GM18951 (cell line): Measurements from ENCODE around the gene TFAP2A.
A peak's percentile ranks its signal among the peaks of the same experiment; 100 is the strongest.

Source experiments
- POLR2A ChIP-seq: IDR thresholded peaks from 4 replicates; pipeline ENCODE4 v1.6.1; 2011; ENCODE audit warnings: mild to moderate bottlenecking; ENCODE audit not compliant: insufficient read length, insufficient read depth; ENCODE audit errors: extremely low read depth
- in situ Hi-C: fragments of 300-500 bp; cut with MboI; formaldehyde crosslinking; loops from one replicate; pipeline ENCODE4 v1.12.0; 2022; ENCODE audit warnings: low sequenced_read_pairs, mixed read lengths, inconsistent platforms; ENCODE audit not compliant: unreplicated experiment

TFAP2A gene

DNA sequence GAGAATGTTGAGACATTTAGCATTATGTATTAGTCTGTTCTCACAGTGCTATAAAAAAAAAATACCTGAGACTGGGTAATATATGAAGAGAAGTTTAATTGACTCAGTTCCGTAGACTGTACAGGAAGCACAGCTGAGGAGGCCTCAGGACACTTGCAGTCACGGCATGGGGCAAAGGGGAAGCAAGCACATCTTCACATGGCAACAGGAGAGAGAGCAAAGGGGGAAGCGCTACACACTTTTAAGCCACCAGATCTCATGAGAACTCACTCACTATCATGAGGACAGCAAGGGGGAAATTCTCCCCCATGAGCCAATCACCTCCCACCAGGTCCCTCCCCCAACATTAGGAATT lies 26.8 kb upstream of the TFAP2A start:
- TF ChIP-seq POLR2A: no peak
- in situ Hi-C loops: loop anchor here (25.0 kb wide), 3 partner anchors 404 to 1454 kb away; no protein-coding TSS in a partner anchor

DNA sequence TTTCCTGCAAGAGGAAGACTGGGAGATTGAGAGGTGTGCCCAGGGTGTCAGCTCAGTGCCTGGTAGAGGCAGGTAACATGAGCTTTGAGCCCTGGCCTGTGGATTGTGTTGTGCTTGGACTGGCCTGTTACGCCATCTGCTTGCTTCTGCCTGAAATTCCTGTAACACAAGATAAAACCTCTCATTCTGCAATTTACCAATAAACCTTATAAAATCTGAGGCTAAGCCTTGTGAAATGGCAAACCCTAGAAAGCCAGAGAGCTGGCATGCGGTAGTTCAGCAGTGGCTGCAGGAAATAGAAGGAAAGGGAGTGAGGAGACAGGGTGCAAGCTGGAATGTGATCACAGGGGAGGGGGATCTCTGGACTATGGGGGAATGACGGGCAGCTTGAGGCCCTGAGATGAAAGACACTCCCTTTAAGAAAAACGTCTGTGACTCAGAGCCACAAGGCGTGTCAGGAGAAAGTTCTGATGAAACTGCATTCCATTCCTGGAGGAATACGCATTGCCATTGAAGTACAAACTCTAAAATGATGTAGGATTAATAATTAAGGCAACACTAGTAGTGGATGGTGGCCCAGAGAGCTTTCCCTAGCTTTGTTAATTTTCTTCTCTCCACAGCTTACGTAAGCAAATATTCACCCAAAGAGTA lies 26.3 kb upstream of the TFAP2A start:
- TF ChIP-seq POLR2A: no peak
- in situ Hi-C loops: loop anchor here (25.0 kb wide), 3 partner anchors 404 to 1454 kb away; no protein-coding TSS in a partner anchor

DNA sequence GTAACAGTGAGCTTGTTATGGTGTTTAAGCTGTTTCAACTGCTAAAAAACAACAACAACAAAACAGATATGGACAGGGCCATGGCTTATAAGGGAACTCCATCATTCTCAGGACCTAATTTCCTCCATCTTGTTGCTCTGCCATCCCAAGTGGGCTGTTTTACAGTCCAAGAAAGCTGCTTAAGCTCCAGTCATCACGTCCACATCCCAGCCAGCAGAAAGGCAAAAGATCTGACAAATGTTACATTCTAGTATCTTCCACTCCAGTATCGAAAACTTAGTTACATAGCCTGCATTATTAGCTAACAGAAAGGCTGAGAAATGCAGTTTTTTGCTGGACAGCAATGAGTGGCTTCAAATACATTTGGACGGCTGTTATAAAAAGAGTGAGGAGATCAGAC lies 23.0 kb upstream of the TFAP2A start:
- in situ Hi-C loops: loop anchor here (25.0 kb wide), 3 partner anchors 401 to 1451 kb away; no protein-coding TSS in a partner anchor
- TF ChIP-seq POLR2A: no peak

DNA sequence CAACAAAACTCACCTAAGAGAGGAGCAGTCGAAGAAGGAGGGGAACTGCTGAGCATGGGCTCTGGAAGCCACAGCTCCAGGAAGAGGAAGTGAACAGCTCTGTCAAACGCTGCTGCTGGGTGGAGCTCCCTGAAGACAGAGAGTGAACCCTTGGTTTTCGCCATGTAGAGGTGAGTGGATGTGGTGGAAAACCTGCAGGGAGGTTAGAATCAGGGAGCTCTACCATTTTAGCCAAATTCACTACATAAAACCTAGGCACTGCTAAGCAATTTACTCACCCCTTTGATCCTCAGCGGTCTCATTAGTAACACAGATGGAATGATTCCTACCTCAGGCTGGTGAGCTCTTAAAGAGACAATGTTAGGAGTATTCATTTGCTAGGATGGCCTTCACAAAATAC lies 19.4 kb upstream of the TFAP2A start:
- no peak for TF ChIP-seq POLR2A
- in situ Hi-C loops: loop anchor here (25.0 kb wide), 3 partner anchors 397 to 1447 kb away; no protein-coding TSS in a partner anchor

DNA sequence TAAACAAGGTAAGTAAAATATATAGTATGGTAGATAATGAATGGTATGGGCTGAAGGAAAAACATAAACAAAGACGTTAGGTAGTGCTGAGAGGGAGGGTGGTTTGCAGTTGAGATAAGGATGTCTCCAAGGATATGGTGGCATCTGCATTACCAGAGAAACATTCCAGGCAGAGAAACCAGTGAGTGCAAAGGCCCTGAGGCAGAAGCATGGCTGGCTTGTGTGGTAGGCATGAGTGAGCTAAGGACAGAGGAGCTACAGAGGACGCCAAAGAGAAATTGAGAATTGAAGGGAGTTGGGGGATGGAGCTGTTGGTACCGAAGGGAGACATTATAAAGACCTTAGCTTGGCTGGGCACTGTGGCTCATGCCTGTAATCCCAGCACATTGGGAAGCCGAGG lies 18.4 kb upstream of the TFAP2A start:
- in situ Hi-C loops: loop anchor here (25.0 kb wide), 3 partner anchors 396 to 1446 kb away; no protein-coding TSS in a partner anchor
- no peak for TF ChIP-seq POLR2A

DNA sequence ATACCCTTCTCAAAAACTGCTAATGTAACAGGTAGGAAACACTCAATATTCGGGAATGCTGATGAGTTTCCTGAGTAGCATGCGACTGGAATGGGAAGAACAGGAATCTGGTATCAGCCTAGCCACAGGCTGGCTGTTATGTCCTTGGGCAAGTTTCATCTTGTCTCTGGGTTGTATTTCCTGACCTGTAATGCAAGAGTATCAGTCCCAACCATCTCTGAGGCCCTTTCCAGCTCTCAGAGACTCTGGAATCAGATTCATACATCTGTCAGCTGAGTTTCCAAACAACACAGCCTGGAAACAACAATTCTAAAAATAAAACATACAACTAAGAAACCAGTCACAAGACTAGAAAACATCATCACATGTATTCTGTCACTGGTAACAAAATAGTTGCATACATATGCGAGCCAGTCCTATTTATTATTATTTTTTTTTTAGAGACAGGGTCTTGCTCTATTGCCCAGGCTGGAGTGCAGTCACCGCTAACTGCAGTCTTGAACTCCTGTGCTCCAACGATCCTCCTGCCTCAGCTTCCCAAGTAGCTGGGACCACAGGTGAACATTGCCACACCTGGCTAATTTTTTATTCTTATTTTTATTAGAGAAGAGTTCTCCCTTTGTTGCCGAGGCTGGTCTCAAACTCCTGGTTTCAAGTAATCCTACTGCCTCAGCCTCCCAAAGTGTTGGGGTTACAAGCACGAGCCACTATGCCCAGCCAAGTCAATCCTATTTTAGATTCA lies 16.7 kb upstream of the TFAP2A start:
- no peak for TF ChIP-seq POLR2A
- in situ Hi-C loops: loop anchor here (25.0 kb wide), 3 partner anchors 394 to 1444 kb away; no protein-coding TSS in a partner anchor

DNA sequence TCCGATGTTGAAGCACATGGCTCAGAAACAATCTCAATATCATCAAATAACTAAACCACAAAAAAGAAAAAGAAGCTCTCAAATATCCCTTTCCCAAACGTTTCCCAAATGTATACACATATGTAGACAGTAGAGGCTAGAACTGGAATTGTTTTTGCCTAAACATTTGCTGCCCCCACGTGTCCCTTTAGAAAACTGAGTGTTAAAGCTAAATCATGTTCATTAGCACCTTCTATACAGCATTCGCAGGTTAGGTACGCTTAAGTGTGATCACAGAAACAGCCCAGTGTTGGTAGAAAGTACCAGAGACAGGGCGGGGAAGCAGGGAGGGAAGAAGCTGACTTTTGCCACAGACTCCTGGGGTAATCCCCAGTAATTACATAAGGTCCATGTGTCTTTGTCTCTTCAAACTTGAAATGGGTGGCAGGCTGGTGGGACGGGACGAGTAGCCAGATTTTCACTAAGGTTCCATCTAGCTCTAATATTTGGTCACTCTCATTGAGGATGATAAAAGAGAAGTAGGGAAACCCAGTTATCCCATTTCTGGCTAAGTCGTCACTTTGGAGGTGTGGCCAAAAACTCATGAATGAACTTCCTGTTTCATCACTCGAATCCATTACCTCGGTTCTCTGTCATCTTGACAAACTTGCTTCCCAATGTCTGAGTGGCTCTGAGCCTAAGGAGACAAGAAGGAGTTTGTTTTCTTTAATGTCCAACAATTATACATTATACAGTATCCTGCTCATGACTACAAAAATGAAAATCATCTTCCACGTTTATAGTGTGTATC lies 15.0 kb upstream of the TFAP2A start:
- no peak for TF ChIP-seq POLR2A
- in situ Hi-C loops: loop anchor here (25.0 kb wide), 3 partner anchors 393 to 1443 kb away; no protein-coding TSS in a partner anchor

DNA sequence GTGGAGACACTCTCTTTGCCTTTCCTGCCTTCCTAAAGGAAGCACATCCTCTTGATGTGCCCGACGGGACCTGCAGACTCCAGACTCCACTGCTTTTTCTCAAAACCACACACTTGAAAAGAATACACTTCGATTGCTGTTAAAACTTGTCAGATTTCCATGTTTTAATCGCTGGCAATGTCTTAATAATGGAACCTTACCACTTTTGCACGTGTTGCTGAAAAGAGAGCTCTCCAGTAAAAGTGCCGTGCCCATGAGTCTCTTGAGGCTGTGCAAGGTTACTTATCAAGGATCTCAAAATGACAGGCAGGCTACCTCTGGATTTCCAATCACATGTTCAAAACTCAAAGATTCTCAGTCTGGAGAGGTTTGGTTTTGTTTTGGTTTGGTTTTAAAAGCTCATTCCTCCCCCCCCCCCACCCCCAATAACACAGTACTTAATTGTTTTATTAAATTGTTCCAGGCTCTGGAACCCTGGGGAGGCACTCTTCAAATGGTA lies 12.0 kb upstream of the TFAP2A start:
- no peak for TF ChIP-seq POLR2A

DNA sequence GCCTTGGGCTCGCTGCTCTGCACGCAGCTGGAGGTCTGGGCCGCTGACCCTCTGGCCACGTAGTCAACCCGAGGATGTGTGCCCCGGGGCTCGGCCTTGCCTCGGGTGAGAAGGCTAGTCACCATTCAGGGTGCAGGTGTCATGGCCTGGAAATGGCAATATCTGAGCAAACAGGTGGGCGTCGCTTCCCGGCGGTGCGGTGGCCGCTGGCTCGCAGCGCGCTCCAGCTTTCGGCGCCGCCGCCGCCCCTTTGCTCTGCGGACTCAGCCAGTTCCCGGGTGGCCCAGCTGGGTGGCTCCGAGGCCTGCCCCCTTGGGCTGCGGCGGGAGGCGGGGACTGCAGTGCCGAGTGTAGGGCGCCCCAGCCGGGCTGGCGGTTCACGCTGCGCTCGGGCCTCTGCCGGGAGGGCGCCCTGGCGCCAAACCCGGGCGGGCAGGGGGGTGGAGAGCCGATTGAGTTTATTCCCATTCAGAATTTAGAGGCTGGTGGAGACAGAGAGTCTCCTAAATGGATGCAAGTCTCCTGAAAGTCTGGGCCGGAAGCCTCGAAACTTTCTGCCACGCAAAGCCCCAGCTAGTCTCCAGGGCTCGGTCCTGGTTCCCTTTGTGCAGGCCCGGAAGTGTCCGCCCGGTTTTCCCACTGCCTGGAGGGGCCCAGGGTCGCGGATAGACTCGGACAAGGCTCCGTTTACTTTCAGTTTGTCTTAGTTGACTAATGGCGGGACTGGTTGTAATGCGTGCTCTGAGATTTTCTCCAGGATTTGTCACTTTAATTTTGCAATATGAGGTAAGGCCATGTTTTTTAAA lies 11.3 kb upstream of the TFAP2A start:
- in situ Hi-C loops: loop anchor here (25.0 kb wide), 3 partner anchors 389 to 1439 kb away; no protein-coding TSS in a partner anchor
- peak; percentile 42 for TF ChIP-seq POLR2A

More for the DNA sequence above, 12.0 kb upstream of the TFAP2A start:
- in situ Hi-C loops: loop anchor here (25.0 kb wide), 3 partner anchors 390 to 1440 kb away; no protein-coding TSS in a partner anchor

DNA sequence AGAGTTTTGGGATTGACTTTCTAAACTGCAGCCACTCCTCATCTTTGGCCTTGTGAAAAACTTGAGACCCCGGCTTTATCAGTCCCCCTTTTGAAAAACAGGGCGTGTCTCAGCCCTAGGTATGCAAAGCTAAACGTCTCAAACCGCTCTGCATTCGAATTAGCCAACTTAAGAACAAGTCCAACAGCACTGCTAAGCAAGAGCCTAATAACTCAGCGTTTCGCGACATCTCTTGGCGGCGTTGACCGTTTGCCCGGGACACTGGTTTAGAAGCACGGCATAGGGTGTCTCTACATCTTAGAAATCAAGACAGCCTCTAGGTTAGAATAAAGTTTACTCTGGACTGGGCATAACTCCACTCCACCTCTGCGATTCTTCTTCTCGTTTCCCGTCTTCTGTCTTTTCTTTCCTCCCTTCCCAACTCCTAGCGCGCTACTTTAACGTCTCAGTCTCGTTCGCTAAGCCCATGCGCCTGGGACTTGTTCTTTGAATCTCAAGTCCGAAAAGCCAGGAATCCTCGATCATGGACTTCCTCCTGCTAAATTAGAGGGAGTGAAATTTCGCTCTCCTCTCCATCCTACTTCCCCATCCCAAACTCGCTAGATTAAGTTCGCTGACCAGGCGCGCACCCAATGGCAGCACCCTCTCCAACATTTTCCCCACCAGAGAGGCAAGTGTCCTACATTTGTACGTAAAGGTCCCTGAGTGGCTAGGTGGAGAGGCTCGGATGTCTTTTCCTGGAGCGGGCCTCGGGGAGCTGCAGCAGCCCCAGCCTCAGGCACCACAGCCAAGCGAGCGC lies 10.5 kb upstream of the TFAP2A start:
- in situ Hi-C loops: loop anchor here (25.0 kb wide), 3 partner anchors 388 to 1438 kb away; no protein-coding TSS in a partner anchor
- no peak for TF ChIP-seq POLR2A

DNA sequence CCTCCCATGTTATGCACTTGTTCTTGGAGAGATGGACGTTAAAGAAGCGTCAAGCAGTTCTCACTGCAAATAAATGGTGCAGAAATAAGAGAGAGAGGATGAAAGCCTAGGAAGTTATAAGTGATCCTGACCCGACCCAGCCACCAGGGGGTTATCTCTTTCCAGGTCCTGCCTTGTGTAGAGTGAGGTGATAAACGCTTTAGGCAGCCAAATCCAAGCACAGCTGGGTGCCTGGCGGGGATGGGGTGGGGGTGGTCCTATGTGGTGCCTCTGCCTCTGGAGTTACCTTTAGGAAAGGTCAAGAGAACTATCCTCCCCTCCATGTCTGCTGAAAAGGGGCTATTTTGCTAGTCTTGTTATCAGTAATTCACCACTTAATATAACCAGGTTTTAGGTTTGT lies 9.2 kb upstream of the TFAP2A start:
- in situ Hi-C loops: no loop called here
- no peak for TF ChIP-seq POLR2A
